GM23338 (cell line): ENCODE data around the gene SCRT2. TPM values are rescaled to one million over a fixed set of nuclear protein-coding genes. Genes with fewer than 3 reads are reported as not detected.

Experiments
- EZH2 ChIP-seq: fragments of 200-600 bp; sonication (generic); IDR thresholded peaks from one replicate; pipeline ENCODE4 v1.8.0; 2017; ENCODE audit warnings: antibody characterized with exemption, mild to moderate bottlenecking, low read depth; ENCODE audit not compliant: unreplicated experiment
- REST ChIP-seq: IDR thresholded peaks from one replicate; pipeline ENCODE4 v1.6.1; 2018; ENCODE audit warnings: antibody characterized with exemption; ENCODE audit not compliant: unreplicated experiment
- ZNF462 ChIP-seq: fragments of 250-450 bp; sonication (Bioruptor Pico); IDR thresholded peaks from 2 replicates; pipeline ENCODE4 v1.5.0; 2020; ENCODE audit warnings: mild to moderate bottlenecking, moderate library complexity
- polyA plus RNA-seq: library from polyadenylated mRNA; unstranded; fragments of >200 nt; fragmentation: Nextera tagmentation; extraction: Ambion mirVana; gene quantifications from 2 replicates; pipeline ENCODE4 v1.2.1, GENCODE V29; 2016
- total RNA-seq: library from RNA; depleted of rRNA; stranded (reverse); fragments of >200 nt; shearing (Covaris generic); gene quantifications from 2 replicates; pipeline ENCODE4 v1.2.3, GENCODE V29; 2014

Gene SCRT2
- total and polyA plus RNA-seq, 2 experiments from 2014 or later: 0.31 TPM; not detected in 1

GRCh38 chr20:653590-654416 is 21.8 kb downstream of the SCRT2 start (continued):
- TF ChIP-seq ZNF462 (CRISPR knock-in tag): no peak
- TF ChIP-seq REST: no peak
- no peak for TF ChIP-seq EZH2
